ENCODE results near the gene SEC14L5.
A peak's percentile ranks its signal among the peaks of the same experiment; 100 is the strongest.
"Not testable (repeated sequence)": the region's sequence is repeated elsewhere in the genome, so short reads cannot be mapped to it uniquely, and the experiment has no call there.

The SEC14L5 gene

DNA sequence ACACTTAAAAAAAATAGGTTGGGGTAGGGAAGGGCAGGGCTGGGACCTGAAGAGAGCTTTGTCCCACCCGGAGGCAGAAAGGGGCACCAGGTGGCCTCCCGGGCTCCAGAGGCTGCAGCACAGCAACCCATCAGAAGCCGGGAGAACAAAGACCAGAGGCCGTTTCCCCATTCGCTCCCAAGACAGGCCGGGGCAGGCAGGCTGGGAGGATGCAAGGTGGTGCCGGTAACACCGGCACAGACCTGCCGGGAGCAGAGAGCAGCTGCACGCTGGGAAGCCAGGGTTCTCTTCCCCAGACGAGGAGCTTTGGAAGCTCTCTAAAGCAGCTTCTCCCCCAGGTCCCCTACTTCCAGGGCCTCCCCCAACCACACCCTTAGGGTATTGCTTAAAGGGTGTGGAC, 26.7 kb upstream of the SEC14L5 start:
- DNase-seq, result no peak

- DNase-seq, result no peak
These were observed 24.7 kb upstream of the SEC14L5 start for GRCh38 chr16:4933433-4933832.

DNA sequence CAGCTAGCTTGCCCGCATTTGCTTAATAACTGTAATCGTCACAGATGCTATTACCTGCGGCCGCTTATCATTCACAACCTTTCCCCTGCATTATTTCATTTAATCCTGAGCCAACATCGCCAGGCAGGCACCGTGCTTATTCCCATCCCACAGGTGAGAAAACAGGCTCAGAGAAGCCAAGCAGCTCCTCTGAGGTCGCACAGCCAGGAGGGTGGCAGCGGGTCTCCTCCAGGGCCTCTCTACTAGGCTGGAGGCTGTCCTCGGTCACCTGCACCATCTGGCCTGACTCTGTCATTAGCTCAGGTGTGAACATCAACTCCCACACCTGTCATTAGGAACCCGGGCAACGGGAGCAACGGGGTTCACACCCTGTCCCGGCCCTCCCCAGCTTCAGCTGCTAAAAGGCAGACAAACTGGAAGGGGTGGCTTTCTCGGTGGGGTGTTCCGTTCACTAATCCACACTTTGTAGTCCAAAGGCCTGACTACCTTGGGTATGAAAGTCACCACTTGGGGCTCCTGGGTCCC, 24.2 kb upstream of the SEC14L5 start:
- DNase-seq, result no peak

GRCh38 chr16:4934591-4934990, 23.5 kb upstream of the SEC14L5 start:
- no peak for DNase-seq

DNA sequence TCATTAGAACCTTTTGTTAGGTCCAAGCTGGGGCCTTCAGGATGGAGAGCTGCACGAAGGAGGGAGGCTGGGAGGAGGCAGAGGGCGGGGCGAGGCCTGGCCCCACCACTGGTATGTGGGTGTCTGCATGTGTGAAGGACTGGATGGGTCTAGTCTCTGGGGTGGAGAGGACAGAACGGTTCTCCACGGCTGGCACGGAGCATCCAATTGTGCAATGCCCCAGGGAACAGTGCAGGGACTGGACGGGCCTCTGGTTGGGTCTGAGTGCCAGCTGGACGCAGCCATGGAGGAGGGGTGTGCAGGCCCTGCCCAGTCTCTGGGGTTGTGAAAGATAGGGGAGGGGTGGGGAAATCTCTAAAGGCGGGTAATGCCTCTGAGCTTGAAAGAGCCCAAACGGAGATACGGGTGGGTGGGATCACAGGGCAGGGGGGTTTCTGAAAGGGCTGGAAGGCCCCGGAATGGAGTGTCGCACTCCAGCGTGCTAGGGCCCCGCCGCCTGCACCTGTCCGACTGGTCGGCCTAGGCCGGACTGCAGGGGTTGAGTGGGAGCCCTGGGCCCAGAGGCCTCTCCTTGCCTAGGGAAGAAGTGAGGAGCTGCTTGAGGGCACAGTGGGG, 22.8 kb upstream of the SEC14L5 start:
- no peak for DNase-seq

DNA sequence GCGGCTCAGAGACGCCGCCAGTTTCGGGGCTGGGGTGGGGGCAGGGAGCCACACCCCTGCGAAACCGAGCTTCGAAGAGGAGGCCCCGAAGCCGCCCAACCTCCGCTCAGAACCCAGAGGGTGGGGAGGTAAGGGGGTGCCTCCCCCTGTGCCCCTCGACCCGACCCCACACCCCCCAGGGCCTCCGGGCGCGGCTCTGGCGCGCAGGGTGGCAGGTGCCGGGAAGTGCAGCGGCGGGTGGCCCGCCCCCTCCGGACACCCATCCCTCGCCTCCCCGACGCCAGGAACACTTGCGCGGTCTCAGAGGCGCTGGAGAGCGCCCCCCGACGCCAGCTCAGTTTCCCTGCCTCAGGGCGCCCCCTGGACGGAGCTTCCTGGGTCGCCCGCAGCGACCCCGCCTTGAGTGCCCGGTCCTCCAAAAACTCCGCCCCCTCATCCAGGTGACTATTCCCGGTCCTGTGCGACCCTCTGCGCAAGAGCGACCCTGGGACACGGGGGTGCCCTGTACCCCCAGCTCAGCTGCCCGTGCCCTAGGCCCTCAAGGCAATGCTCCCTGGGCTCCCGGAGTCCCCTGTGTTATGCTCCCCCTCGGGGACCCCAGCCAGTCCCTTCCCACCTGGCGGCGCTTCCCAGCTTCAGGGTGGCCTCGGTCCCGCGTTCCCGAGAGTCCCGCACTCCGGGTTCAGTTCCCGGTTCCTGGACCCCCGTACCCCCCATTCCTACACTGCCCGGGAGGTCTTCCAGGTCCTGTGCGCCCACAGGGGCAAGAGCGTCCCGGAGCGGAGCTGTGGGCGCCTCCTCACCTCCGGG, 21.7 kb upstream of the SEC14L5 start:
- DNase-seq, result no peak

- peak; percentile 30 for DNase-seq
These were observed 20.9 kb upstream of the SEC14L5 start, which contains the start of gene PPL for GRCh38 chr16:4936991-4937781. PPL (minus strand) TSS chr16:4937148; CDS start chr16:4937045, 103 bp downstream.

- DNase-seq, result no peak
These were observed 20.1 kb upstream of the SEC14L5 start for GRCh38 chr16:4937782-4938682.

DNA sequence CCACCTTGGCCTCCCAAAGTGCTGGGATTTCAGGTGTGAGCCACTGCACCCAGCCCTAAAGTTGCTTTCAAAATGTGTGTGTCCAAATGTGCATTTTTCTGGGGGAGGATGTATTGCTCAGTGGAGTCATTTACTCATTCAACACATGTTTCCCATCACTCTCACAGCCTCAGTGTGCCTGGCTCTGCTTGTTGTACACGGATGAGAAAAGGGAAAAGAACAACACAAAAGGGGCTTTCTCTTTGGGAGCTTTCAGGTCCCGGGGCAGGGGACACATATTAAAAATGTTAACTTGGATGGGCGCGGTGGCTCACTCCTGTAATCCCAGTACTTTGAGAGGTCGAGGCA, 19.5 kb upstream of the SEC14L5 start:
- no peak for DNase-seq

DNA sequence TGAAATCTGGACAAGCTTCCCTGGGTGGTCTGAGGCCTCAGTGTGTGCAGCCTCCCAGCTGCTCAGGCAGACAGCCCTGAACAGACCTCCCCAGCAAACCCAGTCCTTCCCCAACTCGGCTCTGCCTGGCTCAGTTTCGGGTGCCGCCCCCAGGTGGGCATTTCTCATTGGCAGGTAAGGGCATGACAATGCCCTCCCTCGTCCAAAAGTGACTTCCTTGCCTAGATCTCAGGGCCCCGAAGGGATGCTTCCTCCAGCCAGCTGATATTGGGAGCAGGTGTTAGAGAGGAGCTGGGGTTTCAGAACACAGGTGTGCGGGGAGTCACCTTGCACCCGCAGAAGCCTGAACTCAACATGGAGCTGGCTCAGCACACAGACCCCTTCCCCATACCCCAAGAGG, 17.4 kb upstream of the SEC14L5 start:
- no peak for DNase-seq

DNA sequence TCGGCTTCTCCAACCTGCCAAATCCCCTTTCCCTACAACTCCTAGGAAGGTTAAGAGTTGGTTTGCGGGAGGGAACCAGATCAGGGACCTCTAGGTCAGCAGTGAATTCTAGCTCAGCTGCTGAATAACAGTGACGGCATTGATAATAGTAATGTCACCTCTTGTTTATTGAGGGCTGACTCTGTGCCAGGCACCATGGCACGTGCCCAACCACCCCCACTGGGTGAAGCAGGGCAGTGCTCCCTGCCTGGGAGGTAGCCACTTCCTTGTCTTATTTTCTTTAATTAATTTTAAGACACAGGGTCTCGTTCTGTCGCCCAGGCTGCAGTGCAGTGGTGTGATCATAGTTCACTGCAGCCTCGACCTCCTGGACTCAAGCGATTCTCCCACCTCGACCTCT, 15.6 kb upstream of the SEC14L5 start:
- no peak for DNase-seq

DNA sequence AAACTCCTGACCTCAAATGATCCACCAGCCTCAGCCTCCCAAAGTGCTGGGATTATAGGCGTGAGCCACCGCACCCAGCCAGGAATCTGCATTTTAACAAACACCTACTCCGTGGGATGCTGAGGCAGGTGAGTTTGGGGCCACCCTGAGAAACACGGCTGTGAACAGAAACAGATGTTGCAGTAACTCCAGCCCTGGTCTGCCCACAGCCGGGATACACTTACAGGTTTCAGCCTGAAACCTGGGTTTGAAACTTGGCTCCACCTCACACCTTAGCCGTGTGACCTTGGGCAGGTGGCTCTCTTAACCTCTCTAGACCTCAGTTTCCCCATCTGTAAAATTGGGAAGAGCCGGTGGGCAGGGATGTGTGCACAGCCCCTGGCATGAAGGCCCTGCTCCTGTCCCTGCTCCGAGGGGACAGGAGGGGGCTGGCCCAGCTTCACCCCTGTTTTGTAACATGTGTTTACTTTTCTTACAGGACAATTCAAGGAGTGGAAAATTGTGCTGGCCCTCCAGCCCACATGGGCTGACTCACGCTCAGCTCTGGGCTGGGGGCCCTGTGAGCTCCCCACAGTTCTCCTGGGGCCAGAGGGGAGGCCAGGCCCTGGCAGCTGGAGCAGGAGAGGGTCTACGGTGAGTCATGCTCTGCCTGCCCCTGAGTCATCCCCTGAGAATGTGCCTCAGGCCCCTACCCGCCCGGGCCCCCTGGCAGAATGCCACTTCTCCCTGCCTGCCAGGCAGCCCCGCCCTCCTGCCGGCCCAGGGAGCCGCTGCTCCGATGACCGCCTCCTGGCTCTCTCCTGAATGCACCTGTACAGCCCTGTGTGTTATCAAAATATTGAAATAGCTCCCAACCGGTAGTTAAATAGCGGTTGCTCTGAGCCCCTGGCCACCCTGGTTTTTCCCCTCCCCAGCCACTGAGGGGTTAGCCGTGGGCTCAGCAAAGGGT, 13.5 kb upstream of the SEC14L5 start:
- DNase-seq, result no peak

GRCh38 chr16:4945560-4946502, 12.3 kb upstream of the SEC14L5 start:
- no peak for DNase-seq

DNA sequence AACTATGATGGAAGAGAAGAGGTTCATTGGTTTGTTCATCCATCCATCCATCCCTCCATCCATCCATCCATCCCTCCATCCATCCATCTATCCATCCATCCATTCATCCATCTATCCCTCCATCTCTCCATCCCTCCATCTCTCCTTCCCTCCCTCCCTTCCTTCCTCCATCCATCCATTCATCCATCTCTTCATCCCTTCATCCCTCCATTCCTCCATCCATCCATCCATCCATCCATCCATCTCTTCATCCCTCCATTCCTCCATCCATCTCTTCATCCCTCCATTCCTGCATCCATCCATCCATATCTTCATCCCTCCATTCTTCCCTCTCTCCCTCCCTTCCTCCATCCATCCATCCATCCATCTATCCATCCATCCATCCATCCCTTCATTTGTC, 11.2 kb upstream of the SEC14L5 start:
- DNase-seq, result no peak

GRCh38 chr16:4947722-4948503, 10.2 kb upstream of the SEC14L5 start:
- no peak for DNase-seq

DNA sequence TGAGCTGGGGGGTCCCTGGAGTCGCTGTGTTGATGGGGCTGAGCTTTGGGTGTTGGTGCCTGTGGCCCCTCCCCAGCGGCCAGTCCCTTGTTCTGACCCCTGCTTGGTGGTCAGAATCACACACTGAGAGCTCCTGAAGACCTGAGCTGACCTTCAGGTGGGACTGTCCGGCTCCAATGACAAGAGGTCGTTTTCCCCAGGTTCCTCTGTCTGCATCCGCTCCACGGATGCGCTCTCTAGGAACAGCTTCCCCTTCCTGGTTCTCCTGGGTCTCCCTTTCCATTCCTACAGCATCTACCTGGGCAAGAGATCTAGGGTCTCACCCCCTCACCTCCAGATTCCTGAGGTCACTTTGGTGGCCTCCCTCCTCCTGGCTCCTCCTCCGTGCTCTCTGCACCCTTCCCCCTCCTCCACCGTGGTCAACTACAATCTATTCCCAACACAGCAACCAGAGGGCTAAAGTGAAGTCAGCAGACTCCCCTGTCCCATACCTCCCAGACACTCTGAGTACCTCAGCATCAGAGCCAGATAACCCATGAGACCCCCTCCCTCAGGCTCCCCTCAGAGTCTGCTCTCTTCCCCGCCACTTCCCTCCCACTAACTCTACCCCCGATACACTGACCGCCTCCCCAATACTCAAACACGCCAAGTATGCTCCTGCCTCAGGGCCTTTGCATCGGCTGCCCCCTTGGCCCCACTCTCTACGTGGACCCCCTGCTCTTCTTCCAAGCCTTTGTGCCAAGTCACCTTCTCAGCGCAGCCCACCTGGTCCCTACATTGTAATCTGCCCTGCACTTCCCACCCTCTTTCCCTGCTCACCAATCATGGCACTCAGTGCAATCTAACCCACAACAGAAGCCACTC, 9.0 kb upstream of the SEC14L5 start:
- DNase-seq, result no peak

GRCh38 chr16:4949986-4950385, 8.1 kb upstream of the SEC14L5 start:
- no peak for DNase-seq

DNA sequence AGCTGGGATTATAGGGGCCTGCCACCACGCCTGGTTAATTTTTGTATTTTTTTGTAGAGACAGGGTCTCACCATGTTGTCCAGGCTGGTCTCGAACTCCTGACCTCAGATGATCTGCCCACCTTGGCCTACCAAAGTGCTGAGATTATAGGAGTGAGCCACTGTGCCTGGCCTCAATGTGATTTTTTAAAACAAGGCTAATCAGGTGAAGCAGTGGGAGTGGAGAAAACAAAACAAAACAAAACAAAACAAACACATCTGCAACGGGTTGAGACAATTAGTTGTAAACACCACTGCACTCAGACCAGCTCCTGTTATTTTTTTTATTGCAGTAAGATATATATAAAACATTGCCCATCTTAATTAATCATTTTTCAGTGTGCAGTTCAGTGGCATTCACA, 6.5 kb upstream of the SEC14L5 start:
- not testable (repeated sequence) for DNase-seq
